ENCODE results near the gene TRAF3IP1. TPM values are rescaled to one million over a fixed set of nuclear protein-coding genes. Genes with fewer than 3 reads are reported as not detected.

The TRAF3IP1 gene
- total RNA-seq, 4 donors from 2014 or later: 12.6 to 41.8 (median 27.6) TPM

GRCh38 chr2:238336151-238336550 is 15.8 kb downstream of the TRAF3IP1 start:
- H3K36me3 ChIP-seq: peaks cover 0 to 3% of the 10 kb centered on the region in 2 donors
- H3K4me3 ChIP-seq: no peak overlapping the region
- intact Hi-C loops (cut with DNase I; ENCODE audit: low total_unique reads): no loop called here
- no peak for DNase-seq
- TF ChIP-seq, protein P1, sequence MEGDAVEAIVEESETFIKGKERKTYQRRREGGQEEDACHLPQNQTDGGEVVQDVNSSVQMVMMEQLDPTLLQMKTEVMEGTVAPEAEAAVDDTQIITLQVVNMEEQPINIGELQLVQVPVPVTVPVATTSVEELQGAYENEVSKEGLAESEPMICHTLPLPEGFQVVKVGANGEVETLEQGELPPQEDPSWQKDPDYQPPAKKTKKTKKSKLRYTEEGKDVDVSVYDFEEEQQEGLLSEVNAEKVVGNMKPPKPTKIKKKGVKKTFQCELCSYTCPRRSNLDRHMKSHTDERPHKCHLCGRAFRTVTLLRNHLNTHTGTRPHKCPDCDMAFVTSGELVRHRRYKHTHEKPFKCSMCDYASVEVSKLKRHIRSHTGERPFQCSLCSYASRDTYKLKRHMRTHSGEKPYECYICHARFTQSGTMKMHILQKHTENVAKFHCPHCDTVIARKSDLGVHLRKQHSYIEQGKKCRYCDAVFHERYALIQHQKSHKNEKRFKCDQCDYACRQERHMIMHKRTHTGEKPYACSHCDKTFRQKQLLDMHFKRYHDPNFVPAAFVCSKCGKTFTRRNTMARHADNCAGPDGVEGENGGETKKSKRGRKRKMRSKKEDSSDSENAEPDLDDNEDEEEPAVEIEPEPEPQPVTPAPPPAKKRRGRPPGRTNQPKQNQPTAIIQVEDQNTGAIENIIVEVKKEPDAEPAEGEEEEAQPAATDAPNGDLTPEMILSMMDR (IDR thresholded peaks at IDR 0.05): no peak
- TF ChIP-seq POLR2A (IDR thresholded peaks at IDR 0.05): no peak
- H3K4me1 ChIP-seq: no peaks in the 10 kb centered on the region
- H3K9me3 ChIP-seq: no peaks in the 10 kb centered on the region
- H3K27ac ChIP-seq: no peak overlapping the region
- H3K27me3 ChIP-seq: no peaks in the 10 kb centered on the region

DNA sequence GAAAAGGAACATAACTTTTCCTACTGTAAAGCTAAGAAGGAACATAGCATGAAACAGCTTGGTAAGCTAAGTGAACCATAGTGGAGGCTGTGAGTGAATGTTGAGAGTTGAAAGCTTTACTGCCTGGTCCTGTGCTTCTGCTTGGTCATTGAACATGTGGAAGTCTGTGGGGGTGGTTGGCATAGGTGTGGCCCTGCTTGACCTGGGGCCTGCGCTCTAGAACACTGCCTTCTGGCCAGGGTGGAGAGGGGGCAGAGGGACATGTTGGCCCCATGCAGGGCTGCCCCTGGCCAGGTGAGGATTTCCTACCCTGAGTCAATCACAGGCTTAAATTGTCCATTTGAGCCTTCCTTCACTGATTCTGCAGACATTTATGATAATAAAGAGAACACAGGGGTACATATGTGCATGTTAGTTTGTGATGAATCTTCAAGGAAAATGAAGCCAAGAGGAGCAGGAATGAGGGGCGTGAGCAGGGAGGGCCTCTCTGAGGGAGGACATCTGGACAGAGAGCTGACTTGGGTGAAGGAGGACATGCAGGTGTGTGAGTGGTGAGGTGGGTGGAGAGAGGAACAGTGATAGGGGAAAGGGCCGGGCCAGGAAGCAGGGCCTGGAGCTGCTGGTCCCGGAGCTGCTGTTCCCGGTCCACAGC is 16.6 kb downstream of the TRAF3IP1 start:
- H3K27me3 ChIP-seq: no peaks in the 10 kb centered on the region
- H3K4me1 ChIP-seq: no peaks in the 10 kb centered on the region
- no peaks in the 10 kb centered on the region for H3K9me3 ChIP-seq
- intact Hi-C loops (cut with DNase I; ENCODE audit: low total_unique reads): no loop called here
- H3K4me3 ChIP-seq: no peak overlapping the region
- H3K36me3 ChIP-seq: peaks cover 0 to 3% of the 10 kb centered on the region in 2 donors
- DNase-seq: no peak
- no peak for TF ChIP-seq POLR2A (IDR thresholded peaks at IDR 0.05)
- TF ChIP-seq, protein P1 (IDR thresholded peaks at IDR 0.05): no peak
- no peak overlapping the region for H3K27ac ChIP-seq

GRCh38 chr2:238337846-238338245 is 17.5 kb downstream of the TRAF3IP1 start:
- H3K4me1 ChIP-seq: no peaks in the 10 kb centered on the region
- no peak overlapping the region for H3K27ac ChIP-seq
- peaks cover 0 to 3% of the 10 kb centered on the region in 2 donors for H3K36me3 ChIP-seq
- no peaks in the 10 kb centered on the region for H3K9me3 ChIP-seq
- no peak overlapping the region for H3K4me3 ChIP-seq
- no peaks in the 10 kb centered on the region for H3K27me3 ChIP-seq
- TF ChIP-seq, protein P1 (IDR thresholded peaks at IDR 0.05): no peak
- TF ChIP-seq POLR2A (IDR thresholded peaks at IDR 0.05): no peak
- DNase-seq: no peak
- intact Hi-C loops (cut with DNase I; ENCODE audit: low total_unique reads): no loop called here

GRCh38 chr2:238338710-238339394 is 18.5 kb downstream of the TRAF3IP1 start:
- Histone ChIP-seq H3K4me1 (no peaks in the 10 kb centered on the region), H3K9me3 (no peaks in the 10 kb centered on the region), H3K27me3 (no peaks in the 10 kb centered on the region), H3K27ac (no peak overlapping the region), H3K36me3 (peaks cover 0 to 3% of the 10 kb centered on the region in 2 donors), H3K4me3 (no peak overlapping the region)
- DNase-seq: no peak
- intact Hi-C loops (cut with DNase I; ENCODE audit: low total_unique reads): no loop called here
- TF ChIP-seq POLR2A (IDR thresholded peaks at IDR 0.05): no peak
- TF ChIP-seq, protein P1 (IDR thresholded peaks at IDR 0.05): no peak

DNA sequence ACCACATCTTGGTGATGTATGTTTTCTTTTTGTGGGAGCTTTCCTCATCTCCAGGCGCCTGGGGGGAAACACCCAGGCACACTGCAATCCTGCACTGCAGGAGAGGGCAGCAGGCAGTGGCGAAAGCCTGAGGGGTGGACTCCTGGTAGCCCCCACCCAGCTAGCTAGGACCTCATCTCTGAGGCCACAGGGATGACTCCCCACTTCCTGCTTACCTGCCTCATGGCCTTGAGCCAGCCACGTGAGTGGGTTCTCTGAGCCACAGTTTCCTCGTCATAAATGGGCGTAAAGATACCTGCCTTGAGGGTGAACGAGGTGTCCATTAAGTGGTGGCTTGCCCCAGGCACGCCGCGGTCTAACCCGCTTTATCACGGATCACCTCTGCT is 19.1 kb downstream of the TRAF3IP1 start:
- H3K36me3 ChIP-seq: no peaks in the 10 kb centered on the region
- no peak for TF ChIP-seq POLR2A (IDR thresholded peaks at IDR 0.05)
- TF ChIP-seq, protein P1 (IDR thresholded peaks at IDR 0.05): no peak
- intact Hi-C loops (cut with DNase I; ENCODE audit: low total_unique reads): no loop called here
- H3K4me1 ChIP-seq: no peaks in the 10 kb centered on the region
- H3K27me3 ChIP-seq: no peaks in the 10 kb centered on the region
- no peak overlapping the region for H3K27ac ChIP-seq
- no peak overlapping the region for H3K4me3 ChIP-seq
- H3K9me3 ChIP-seq: no peaks in the 10 kb centered on the region
- DNase-seq: no peak

Measured in uterus (tissue), 4 donors.